Posterior cingulate gyrus (tissue), 11 donors: Measurements from ENCODE around the gene LIAS.
"Not testable (repeated sequence)": the region's sequence is repeated elsewhere in the genome, so short reads cannot be mapped to it uniquely, and the experiment has no call there.

Experiments used
- DNase-seq, 10 donors: peaks; one replicate each; pipeline versions ENCODE4 v3.0.0 to v3.0.0-alpha.2; 2020 to 2021; ENCODE audit warnings: mixed read lengths in 3 of 10
- intact Hi-C: fragments of 100-400 bp; cut with DNase I; formaldehyde crosslinking; loops from one replicate; pipeline ENCODE4 v1.15.1; 2023

The LIAS gene

DNA sequence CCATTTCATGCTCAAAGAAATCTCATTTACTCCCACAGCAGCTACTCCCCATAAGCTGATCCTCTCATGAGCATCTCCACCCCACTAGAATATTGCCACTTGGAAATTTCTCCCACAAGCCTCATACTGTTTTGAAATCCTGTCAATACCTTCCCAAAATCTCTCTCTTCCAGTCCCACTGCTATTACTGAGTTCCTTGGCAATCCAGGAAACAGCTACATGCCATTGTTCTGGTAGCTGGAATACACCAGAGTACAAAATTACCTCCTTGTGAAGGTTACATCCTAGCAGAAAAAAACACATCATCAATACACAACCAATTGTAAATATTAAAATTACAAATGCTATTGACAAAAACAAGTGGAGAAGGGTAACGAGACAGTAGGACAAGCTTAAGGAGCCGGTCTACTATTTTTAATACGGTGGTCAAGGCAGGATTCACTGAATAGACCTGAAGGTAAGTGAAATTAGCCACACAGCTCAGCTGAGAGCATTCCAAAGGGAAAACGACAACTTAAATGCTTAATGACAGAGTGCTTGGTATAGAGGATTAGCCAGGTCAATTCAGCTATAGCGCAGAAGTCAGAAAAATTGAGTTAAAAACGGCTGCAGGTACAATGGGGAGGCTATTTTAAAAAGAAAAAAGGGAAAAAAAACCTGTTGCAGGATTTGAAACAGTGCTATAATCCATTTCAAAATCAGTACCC, 6.5 kb upstream of the LIAS start:
- intact Hi-C loops, result loop anchor here (10.0 kb wide), 1 partner anchor 268 kb away; the partner anchor contains the start of gene WDR19
- DNase-seq, result no peak

DNA sequence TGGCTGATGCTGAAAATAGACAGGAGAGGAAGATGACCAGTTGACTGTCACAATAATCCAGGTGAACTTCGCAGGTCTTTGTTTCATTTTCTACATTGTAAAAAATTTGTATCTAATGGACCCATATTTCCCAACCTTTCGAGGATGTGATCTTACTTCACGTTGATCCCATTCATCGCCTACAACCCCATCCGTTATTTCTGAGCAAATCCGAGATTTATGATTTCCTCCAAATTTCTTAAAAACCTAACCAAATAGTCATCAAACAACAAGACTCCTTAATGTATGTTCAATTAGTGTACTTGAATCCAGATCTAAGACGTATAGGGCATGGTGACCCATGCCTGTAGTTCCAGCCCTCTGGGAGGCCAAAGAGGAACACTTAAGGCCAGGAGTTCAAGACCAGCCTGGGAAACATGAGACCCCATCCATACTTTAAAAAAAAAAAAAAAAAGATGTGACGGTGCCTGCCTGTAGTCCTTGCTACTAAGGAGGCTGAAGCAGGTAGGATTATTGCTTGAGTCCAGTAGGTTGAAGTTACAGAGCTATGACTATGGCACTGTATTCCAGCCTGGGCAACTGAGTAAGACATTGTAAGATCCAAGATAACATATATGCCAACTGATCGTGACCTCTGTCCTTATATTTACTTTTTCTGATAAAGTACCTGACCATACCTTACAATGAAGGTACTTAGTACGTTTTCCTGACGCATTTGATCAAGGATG, 5.8 kb upstream of the LIAS start:
- intact Hi-C loops, result loop anchor here (10.0 kb wide), 1 partner anchor 268 kb away; the partner anchor contains the start of gene WDR19
- DNase-seq, result no peak

DNA sequence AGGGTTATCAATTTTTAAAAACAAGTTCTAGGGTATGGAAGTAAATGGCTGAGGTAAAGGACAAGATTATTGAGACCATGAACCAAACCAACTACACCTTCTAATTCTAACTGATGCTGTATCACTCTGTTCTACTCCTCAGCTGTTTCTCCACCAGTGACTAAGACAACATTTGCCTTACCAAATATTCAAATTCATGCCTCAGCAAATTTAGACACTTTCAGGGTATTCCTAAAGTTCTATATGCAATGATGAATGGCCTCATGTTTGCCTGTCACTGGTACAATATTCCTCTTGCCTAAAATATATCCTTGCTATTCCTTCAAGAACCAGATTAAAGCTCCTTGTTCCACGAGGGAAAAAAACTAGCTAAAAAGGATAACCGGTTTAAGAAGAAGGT, 5.1 kb upstream of the LIAS start:
- intact Hi-C loops, result loop anchor here (10.0 kb wide), 1 partner anchor 269 kb away; the partner anchor contains the start of gene WDR19
- DNase-seq, result no peak

DNA sequence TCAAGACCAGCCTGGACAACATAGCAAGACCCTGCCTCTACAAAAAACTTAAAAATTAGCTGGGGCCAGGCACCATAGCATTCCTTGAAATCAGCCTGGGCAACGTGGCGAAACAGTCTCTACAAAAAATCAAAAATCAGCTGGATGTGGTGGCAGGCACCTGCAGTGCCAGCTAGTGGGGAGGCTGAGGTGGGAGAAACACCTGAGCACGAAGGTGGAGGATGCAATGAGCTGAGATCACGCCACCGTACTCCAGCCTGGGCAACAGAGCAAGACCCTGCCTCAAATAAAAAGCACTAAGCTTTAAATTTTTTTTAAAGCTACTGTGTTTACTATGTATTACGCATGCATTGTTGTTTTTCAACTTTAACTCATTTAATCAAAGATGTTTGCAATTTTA, 3.4 kb upstream of the LIAS start:
- intact Hi-C loops, result loop anchor here (5.0 to 10.0 kb wide), 3 partner anchors 88 to 271 kb away; partner anchors contain the start of genes RFC1, SMIM14 and WDR19
- DNase-seq, result no peak

DNA sequence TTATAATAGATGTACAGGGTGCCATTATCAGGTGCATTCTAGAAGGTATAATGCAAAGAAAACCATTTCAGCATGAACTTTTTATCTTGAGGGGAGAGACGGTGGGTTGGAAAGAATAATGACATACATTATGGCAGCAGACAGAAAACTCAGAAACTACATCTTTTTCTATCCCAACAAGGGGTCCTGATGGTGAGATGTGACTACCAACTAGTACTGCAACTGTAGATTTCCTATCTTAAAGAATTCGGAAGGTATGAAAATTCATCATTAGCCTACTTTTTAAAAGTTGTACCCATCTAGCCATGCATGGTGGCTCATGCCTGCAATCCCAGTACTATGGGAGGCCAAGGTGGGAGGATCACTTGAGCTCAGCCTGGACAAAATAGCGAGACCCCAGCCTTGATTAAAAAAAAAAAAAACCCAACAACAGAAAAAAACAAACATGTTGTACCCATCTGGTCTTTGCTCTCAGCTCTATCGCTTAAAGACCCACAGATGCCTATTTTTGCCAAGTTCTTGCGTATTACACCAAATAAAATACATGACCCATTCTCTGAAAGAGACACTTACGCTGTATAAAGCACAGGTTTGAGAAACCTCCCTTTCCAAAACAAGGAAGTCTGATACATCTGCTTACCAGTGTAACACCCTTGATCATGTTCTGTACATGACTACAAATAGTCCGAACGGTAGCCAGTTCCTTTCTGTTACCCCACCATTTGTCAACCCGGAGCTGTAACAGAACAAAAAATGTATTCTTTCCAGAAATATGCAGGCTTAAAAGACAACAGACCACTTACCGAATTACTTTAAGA, 1.7 kb upstream of the LIAS start:
- DNase-seq, result no peak

DNA sequence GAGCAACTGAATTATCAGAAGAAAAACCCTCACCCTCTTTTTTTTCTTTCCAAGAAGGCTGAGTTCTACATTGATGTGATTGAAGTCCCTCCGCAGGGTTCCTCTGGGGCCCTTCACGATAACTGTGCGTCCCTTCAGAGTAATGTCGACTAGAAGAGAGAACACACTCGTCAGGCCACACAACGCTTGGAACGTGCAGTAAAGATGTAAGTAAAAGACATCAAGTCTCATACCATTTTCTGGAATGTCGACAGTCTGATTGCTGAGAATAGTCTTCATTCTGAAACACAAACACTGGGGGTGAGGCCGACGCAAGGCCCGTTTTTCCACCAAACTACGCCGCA, 723 bp upstream of the LIAS start:
- intact Hi-C loops, result loop anchor here (5.0 to 10.0 kb wide), 3 partner anchors 91 to 273 kb away; partner anchors contain the start of genes RFC1, SMIM14 and WDR19
- DNase-seq, result not testable (repeated sequence)

More for the DNA sequence above, 1.7 kb upstream of the LIAS start:
- intact Hi-C loops, result loop anchor here (5.0 to 10.0 kb wide), 3 partner anchors 90 to 272 kb away; partner anchors contain the start of genes RFC1, SMIM14 and WDR19

DNA sequence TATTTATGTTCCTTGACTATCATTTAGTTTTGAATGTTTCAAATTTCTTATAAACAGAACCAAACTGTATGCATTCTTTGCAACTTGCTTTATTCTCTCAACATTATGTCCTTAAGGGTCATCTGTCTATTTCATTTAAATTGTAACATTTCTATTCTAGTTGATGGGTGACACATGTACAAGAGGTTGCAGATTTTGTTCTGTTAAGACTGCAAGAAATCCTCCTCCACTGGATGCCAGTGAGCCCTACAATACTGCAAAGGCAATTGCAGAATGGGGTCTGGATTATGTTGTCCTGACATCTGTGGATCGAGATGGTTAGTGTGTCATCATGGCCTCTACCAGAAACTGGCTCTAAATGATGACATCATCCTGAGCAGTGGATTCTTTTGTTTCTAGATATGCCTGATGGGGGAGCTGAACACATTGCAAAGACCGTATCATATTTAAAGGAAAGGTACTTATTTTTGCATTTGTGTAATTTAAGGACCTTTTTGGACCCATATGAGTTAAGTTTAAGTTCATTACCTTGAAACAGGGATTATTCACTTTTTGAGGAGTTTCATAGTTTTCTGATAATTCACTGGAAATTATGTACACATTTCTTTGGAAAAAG, 6.1 kb downstream of the LIAS start:
- intact Hi-C loops, result loop anchor here (5.0 kb wide), 1 partner anchor 592 kb away; the partner anchor contains the start of gene N4BP2
- no peak for DNase-seq

DNA sequence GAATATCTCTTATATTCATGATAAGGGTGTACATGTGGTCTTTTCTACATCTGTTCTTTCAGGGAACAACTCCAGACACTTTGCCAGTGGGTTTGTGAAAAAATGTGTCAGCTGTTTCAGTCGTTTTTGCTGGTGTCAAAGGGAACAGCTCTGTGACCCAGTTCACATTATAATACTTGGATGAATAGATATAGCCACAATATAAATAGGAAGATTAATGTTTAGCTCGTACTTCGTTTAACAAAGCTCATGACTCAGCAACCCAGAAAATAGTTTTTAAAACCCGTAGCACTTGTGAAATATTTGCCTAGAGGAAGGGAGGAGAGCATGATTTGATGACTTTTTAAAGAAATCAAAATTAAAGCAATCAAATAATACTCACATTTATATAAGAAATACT, 7.9 kb downstream of the LIAS start:
- intact Hi-C loops, result loop anchor here (5.0 kb wide), 1 partner anchor 591 kb away; the partner anchor contains the start of gene N4BP2
- DNase-seq, result no peak

DNA sequence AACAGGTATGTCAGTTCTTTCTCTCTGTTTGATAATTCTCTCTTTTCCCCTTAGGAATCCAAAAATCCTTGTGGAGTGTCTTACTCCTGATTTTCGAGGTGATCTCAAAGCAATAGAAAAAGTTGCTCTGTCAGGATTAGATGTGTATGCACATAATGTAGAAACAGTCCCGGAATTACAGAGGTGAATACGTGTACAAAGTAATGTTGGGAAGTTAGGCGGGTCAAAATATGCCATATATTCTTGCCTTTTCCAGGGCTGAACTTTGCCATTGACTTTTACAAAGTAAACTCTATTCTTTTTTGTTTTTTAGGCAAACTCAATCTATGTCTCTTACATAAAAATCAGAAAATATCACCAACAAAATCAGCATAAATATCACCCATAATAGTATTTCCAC, 8.6 kb downstream of the LIAS start:
- intact Hi-C loops, result loop anchor here (5.0 kb wide), 1 partner anchor 590 kb away; the partner anchor contains the start of gene N4BP2

DNA sequence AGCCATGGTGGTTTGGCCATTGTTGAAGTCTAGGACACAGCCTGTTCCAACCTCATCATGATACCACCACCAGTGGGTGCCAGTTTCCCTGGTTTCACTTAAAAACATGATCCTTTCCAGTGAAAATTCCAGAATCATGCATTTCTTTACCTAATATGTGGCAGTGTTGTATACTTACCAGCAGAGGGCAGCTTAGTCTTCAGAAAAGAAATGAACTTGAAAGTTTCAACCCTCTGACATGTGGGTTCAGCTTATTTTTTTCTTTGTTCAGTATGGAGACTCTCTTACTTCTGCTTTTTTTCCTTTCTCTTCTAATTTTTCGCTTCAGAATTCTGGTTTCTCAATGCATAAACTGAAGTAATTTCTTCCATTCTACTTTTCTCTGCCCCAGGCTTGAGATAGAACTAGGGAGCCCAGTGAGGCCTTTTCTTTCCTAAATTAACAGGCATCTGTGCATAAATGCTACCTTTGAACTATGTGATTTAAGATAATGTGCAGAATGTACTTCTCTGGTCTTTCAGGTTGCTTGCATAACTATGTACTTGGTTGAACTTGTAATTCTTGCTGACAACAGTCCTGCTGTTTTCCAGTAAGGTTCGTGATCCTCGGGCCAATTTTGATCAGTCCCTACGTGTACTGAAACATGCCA, 10.7 kb downstream of the LIAS start:
- peak in 1 of 10 donors; percentile 16 for DNase-seq
- intact Hi-C loops, result loop anchor here (1.0 to 5.0 kb wide), 4 partner anchors 58 to 839 kb away; partner anchors contain the start of genes N4BP2, PDS5A and UGDH

More for the DNA sequence above, 8.6 kb downstream of the LIAS start:
- DNase-seq, result no peak

DNA sequence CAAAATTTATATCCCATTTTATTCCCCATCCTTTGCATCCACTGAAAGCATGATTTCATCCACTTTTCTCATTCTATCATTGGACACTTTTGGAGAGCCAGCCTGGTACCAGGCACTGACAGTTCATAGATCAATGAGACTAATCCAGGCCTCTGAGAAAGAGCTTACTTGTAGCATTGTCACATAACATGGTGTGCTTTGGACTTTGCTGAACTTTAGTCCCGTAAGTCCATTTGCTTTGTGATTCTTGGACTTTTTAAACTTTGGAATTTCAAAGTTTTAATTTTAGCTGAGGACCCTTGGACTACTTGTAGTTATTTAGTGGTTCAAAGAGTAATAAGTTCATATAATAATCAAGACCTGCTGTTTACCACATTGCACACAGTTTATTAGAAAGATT, 11.5 kb downstream of the LIAS start:
- intact Hi-C loops, result loop anchor here (5.0 kb wide), 1 partner anchor 57 kb away; the partner anchor contains the start of gene UGDH
- no peak for DNase-seq

DNA sequence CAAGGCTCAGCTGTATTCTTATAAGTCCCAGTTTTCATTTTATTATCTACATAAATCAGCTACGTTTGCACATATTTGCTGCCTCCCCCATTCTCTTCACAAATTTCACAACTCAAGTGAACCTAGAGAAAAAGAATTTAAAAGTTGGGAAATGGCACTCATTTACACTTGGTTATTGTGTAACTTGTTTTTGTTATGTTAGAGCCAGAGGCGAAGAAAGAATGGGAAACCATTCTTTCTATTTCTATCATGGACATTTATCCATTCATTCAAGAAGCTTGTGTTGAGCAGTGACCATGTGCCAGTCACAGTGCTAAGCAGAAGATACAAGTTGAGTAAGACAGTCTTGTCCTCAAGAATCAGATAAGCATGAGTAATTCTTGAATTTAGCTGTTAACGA, 13.5 kb downstream of the LIAS start:
- intact Hi-C loops, result loop anchor here (5.0 kb wide), 1 partner anchor 55 kb away; the partner anchor contains the start of gene UGDH
- no peak for DNase-seq

DNA sequence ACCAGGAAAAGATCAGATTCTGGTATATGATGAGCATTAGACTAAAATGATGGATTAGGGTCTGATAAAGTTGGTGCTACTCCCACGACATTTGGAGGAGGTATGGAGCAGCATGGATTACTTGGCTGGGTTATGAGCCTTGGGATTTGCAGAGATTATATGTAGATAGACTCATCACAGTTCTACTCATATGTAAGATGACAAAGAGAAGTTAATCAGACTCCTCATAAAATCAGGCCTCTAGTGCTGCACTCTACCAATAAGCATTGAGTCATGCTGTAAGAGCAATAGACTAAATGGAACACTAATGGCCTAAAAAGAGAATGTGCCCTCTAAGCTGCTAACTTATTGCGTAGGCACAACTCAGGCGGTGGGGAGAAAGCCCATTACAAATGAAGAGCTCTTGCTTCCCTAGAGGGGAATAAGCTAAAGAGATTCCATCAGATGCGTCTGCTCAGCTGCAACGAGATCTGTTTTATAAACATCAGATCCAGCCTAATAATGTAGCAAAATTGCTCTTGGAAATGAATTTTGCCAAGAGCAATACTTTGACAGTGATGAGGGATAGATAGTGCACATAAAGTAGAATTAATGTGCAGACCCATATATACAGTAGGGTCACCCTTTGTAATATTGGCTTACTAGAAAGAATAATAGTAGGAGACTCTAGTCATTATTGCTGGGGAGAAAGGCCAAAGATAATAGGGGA, 17.5 kb downstream of the LIAS start:
- intact Hi-C loops, result no loop called here

DNA sequence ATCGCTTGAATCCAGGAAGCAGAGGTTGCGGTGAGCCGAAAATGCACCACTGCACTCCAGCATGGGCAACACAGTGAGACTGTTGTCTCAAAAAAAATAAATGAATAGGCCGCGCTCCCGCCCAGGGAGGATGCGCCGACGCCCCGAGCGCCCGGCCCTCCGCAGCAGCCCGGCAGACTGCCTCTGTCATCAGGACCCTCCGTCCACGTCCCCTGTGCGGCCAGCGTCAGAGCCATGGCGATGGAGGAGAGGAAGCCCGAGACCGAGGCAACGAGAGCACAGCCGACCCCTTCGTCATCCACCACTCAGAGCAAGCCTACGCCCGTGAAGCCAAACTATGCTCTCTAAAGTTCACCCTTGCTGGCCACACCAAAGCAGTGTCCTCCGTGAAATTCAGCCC, 21.4 kb downstream of the LIAS start:
- intact Hi-C loops, result no loop called here
- DNase-seq, result no peak

More for the DNA sequence above, 17.5 kb downstream of the LIAS start:
- no peak for DNase-seq

DNA sequence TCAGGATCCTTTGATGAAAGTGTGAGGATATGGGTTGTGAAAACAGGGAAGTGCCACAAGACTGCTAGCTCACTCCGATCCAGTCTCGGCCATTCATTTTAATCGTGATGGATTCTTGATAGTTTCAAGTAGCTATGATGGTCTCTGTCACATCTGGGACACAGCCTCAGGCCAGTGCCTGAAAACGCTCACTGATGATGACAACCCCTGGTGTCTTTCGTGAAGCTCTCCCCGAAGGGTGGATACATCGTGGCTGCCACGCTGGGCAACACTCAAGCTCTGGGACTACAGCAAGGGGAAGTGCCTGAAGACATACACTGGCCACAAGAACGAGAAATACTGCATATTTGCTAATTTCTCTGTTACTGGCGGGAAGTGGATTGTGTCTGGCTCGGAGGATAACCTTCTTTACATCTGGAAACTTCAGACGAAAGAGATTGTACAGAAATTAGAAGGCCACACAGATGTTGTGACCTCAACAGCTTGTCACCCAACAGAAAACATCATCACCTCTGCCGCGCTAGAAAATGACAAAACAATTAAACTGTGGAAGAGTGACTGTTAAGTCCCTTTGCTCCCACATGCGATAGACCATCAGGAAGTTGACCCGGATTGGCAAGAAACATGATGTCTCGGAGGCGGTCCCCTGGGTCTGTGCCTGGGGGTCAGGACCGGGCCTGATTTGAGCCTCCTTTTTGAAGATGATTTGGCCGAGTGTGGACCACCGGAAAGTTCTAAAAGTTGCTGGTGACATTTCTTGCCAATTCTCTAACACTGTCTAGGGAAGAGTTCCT, 22.2 kb downstream of the LIAS start:
- no peak for DNase-seq
- intact Hi-C loops, result no loop called here

DNA sequence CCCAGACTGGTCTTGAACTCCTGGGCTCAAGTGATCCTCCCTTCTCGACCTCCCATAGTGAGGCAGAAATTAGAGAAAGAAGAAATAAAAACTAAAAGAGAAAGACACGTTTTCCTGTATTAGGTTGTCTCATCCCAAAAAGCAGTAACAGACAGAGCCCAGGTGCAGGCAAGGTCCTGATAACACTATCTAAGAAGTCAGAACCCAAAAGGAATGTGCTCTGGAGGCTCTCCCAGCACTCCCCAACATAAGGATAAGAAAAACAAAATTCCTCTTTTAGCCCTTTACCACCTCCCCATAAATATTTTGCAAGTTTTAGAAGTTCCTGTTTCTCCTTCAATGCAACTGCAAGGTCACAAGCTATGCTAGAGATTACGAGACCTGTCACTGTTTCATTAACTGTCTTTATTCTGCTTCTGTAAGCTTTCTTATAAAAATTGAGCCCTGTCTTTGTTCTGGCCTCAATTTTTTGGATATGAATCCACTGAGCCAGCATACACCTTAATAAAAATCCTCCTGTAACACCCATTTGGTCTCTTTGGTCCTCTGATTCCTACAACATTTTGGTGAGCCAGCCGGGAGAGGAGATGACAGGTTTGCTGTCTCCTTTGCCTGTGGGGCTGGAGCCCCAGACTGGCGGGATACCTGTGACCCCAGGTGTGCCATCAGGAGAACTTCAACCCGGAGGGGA, 25.9 kb downstream of the LIAS start:
- no peak for DNase-seq
- intact Hi-C loops, result no loop called here

DNA sequence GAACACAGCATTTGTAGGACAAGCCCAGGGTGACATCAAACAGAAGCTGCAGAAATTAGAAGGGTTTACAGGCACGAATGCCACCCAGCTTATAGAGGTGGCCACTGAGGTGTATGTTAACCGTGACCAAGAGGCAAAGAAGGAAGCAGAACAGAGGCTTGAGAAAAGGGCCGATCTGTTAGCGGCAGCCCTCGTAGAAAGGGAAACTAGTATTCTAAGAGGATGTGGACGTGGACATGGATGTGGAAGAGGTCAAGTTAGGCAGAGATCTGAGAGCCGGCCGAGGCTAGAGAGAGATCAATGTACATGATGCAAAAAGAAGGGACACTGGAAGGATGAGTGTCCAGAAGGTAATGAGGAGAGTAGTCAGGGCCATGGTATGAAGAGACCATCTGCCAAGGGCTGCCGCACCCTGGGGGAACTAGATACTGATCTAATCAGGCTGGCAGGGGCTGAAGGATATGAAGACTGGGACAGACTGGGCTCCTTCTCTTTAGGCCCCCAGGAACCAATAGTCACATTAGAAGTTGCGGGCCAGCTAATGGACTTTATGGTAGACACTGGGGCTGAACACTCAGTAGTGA, 27.5 kb downstream of the LIAS start:
- intact Hi-C loops, result no loop called here
- no peak for DNase-seq
